Activated naive CD8-positive, alpha-beta T cell treated with anti-CD3 and anti-CD28 coated beads, Interleukin-2, amount 10 ng/mL, durations not matched to agents 7 days and 5 days (primary cell): Measurements from ENCODE around the gene PRAMEF13. TPM values are rescaled to one million over a fixed set of nuclear protein-coding genes. Genes with fewer than 3 reads are reported as not detected.
"Not testable (repeated sequence)": the region's sequence is repeated elsewhere in the genome, so short reads cannot be mapped to it uniquely, and the experiment has no call there.

Experiments used
- ATAC-seq: fragments of 150-1000 bp; cut with Tn5 transposase; one replicate; pipeline ENCODE4 v1.10.0; 2021; ENCODE audit warnings: low read depth, moderate library complexity
- POLR2A ChIA-PET: fragments of 350-600 bp; sonication (Branson Sonifier 250); formaldehyde crosslinking; loops from one replicate; lab custom pipeline; 2021; ENCODE audit warnings: antibody characterized with exemption; lab: Charles Lee
- DNase-seq: peaks from one replicate; pipeline ENCODE4 v3.0.0; 2021
- H3K27ac Mint-ChIP-seq: one replicate; pipeline ENCODE4 v1.8.0; 2022; ENCODE audit warnings: mild to moderate bottlenecking, mixed read lengths
- H3K27me3 Mint-ChIP-seq: one replicate; pipeline ENCODE4 v1.8.0; 2022; ENCODE audit warnings: mild to moderate bottlenecking, moderate library complexity, mixed read lengths
- H3K36me3 Mint-ChIP-seq: one replicate; pipeline ENCODE4 v1.8.0; 2021; ENCODE audit warnings: mild to moderate bottlenecking, mixed read lengths
- H3K4me1 Mint-ChIP-seq: one replicate; pipeline ENCODE4 v1.8.0; 2021; ENCODE audit warnings: mixed read lengths
- H3K4me3 Mint-ChIP-seq: one replicate; pipeline ENCODE4 v1.8.0; 2022; ENCODE audit warnings: mild to moderate bottlenecking, moderate library complexity, mixed read lengths
- H3K9me3 Mint-ChIP-seq: one replicate; pipeline ENCODE4 v1.8.0; 2021; ENCODE audit warnings: mixed read lengths
- total RNA-seq, 2 experiments: library from RNA; stranded (reverse); gene quantifications; one replicate each; pipeline ENCODE4 v1.2.3, GENCODE V29; 2021

PRAMEF13 gene
- total RNA-seq, 2 experiments from 2014 or later = not detected

DNA sequence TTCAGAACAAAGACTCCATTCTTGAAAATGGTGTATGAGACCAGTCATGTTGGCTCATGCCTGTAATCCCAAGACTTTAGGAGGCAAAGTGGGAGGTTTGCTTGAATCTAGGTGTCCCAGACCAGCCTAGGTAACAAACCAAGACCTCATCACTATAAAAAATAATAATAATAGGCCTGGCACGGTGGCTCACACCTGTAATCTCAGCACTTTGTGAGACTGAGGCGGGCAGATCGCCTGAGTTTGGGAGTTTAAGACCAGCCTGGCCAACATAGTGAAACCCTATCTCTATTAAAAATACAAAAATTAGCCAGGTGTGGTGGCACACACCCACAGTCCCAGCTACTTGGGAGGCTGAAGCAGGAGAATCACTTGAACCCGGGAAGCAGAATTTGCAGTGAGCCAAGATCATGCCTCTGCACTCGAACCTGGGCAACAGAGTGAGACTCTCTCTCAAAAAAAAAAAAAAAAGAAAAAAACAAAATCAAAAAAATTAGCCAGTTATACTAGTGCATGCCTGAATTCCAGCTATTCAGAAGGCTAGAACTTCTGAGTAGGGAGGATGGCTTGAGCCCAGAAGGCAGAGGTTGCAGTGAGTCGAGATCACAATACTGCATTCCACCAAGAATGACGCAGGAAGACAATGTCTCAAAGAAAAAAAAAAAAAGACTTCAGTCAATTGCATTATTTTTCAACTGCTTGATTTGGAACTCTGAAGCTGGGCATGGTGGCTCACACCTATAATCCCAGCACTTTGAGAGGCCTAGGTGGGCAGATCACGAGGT lies 26.3 kb upstream of the PRAMEF13 start:
- H3K27me3 Mint-ChIP-seq, ATAC-seq, H3K4me3 Mint-ChIP-seq, H3K4me1 Mint-ChIP-seq, H3K9me3 Mint-ChIP-seq, H3K27ac Mint-ChIP-seq, H3K36me3 Mint-ChIP-seq, DNase-seq: not testable (repeated sequence)
- POLR2A ChIA-PET = interaction anchor here (0.7 kb wide), 1 partner anchor 251 kb away, joined by 4 read pairs; no protein-coding TSS in a partner anchor

DNA sequence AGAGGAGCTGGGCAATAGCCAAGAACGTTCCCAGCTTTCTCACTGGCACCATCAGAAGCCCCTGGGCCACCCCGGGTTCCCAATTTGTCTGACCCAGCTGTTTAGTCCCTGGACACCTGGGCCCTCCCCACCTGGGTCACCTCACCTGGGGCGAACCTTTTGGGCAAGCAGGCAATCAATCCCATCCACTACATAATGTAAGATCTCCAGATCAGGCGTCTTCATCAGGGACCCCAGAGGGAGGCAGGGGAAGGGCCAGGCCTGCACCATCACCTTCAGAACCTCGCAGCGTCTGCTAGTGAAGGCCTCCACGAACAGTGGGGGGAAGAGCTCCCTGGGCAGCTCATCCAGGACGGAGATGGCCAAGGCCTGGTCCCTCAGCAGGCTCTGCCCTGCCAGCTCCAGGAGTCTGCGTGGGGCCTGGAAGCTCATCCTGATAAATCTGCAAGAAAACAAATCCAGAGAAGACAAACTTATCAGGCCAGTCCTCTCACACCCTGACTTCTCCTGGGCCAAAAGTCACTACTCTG lies 24.5 kb upstream of the PRAMEF13 start, which contains the start of gene PRAMEF18:
Gene PRAMEF18, minus strand, starts transcription at position 480 of the 530 bp plus-strand sequence. Its CDS starts 48 bp downstream, at position 432.
- H3K4me1 Mint-ChIP-seq, H3K4me3 Mint-ChIP-seq: not testable (repeated sequence)

DNA sequence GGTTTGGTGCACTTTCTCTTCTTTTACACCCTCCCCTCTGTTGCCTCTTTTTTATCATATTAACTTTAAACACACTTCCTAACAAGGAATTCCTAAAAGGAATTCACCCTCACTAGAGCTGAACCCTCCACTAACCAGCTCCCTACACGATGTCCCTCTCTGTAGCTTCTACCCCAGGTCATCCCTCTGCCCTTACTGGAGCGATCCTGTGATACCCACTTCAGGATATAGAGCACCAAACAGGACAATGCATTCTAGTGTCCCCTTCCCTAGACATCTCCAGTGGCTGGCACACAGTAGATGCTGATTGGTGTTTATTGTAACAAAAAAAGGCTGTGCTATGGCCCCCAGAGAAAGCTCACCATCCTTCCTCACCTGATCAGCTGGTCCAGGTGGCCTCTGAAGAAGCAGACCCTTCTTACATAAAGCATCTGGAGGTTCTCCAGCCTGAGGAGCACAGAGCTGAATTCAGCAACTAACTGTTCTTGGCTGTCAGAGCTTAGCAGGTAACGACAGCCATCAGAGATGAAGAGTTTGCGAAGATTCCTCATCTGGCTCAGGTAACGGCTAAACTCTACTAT lies 23.4 kb upstream of the PRAMEF13 start:
- Mint-ChIP-seq H3K4me3 (no peak overlapping the region), H3K27me3 (no peaks in the 10 kb centered on the region), H3K9me3 (no peaks in the 10 kb centered on the region), H3K27ac (no peak overlapping the region), H3K36me3 (no peaks in the 10 kb centered on the region), H3K4me1 (no peaks in the 10 kb centered on the region)
- POLR2A ChIA-PET = no interaction called here
- ATAC-seq = no peak
- DNase-seq = no peak

More for the DNA sequence above, 24.5 kb upstream of the PRAMEF13 start, which contains the start of gene PRAMEF18:
- H3K27me3 Mint-ChIP-seq, H3K27ac Mint-ChIP-seq, POLR2A ChIA-PET, H3K36me3 Mint-ChIP-seq, H3K9me3 Mint-ChIP-seq, DNase-seq, ATAC-seq: not testable (repeated sequence)

DNA sequence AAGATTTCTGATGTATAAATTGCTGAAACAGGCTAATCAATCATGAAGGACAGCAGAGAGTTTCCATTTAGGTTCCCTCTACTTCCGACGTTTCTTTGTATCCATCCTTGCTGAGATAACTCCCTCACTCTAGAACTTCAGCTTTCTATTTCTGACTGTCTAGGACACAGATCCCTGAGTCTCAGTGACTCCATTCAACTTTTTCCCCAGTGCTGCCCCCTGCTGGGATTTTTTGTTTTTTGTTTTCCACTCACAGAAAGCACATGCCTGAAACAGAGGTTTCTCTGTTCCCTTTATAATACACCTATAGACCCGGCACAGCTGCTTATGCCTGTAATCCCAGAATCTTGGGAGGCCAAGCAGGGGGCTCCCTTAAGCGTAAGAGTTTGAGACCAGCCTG lies 21.6 kb upstream of the PRAMEF13 start:
- ATAC-seq, DNase-seq, H3K27ac Mint-ChIP-seq, POLR2A ChIA-PET, H3K9me3 Mint-ChIP-seq, H3K4me1 Mint-ChIP-seq, H3K27me3 Mint-ChIP-seq, H3K4me3 Mint-ChIP-seq, H3K36me3 Mint-ChIP-seq: not testable (repeated sequence)

DNA sequence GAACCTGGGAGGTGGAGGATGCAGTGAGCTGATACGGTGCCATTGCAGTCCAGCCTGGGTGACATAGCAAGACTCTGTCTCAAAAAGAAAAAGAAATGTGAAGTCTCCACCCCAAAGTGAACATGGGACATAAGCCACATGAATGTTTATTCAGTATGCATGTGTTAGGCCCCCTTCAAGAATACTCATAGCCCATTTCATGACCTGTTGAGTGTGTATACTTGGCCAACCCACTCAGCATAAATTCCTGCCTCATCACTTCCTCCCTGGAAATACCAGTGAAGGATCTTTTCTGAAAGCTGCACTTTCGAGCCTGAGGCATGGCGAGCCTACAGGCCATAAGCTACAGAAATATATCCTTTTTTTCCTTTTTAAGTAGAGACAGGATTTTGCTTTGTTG lies 18.0 kb upstream of the PRAMEF13 start:
- DNase-seq, H3K4me1 Mint-ChIP-seq, ATAC-seq, H3K27ac Mint-ChIP-seq, H3K27me3 Mint-ChIP-seq, H3K36me3 Mint-ChIP-seq, POLR2A ChIA-PET, H3K4me3 Mint-ChIP-seq, H3K9me3 Mint-ChIP-seq: not testable (repeated sequence)

DNA sequence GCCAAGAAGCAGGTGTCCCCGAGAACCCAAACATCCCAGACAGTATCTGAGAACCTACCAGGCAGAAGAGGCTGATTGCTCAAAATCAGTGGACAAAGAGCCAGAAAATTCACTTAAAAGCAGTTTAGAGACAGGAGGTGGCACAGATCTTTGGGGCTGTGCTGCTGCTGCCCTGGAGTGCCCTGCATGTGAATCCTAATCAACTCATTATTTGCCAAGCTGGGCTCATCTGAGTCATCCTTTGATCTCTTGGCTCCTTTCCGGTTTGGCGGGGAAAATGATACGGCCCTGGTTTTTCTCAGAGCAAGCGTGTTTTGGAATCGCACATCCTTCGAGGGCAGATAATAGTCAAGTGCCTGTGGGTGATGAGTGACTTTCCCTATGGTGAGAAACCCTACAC lies 15.4 kb upstream of the PRAMEF13 start:
- H3K4me1 Mint-ChIP-seq, H3K36me3 Mint-ChIP-seq, H3K4me3 Mint-ChIP-seq, ATAC-seq, H3K27ac Mint-ChIP-seq, H3K9me3 Mint-ChIP-seq, H3K27me3 Mint-ChIP-seq, DNase-seq, POLR2A ChIA-PET: not testable (repeated sequence)

DNA sequence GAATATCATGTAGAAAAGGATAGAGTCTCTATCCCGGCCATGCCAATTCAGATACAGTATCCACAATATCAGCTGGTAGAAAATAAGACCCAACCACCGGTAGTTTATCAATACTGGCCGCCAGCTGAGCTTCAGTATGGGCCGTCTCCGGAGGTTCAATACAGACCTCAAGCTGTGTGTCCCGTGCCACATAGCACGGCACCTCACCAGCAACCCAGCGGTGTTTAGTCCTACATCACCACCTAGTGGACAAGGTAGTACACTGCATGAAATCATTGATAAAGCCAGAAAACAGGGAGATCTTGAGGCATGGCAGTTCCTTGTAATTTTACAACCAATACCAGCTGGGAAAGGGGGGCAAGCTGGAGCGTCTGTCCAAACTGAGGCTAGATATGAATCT lies 7.5 kb upstream of the PRAMEF13 start:
- H3K27me3 Mint-ChIP-seq, H3K4me3 Mint-ChIP-seq, H3K36me3 Mint-ChIP-seq, H3K27ac Mint-ChIP-seq, POLR2A ChIA-PET, H3K9me3 Mint-ChIP-seq, DNase-seq, H3K4me1 Mint-ChIP-seq, ATAC-seq: not testable (repeated sequence)

DNA sequence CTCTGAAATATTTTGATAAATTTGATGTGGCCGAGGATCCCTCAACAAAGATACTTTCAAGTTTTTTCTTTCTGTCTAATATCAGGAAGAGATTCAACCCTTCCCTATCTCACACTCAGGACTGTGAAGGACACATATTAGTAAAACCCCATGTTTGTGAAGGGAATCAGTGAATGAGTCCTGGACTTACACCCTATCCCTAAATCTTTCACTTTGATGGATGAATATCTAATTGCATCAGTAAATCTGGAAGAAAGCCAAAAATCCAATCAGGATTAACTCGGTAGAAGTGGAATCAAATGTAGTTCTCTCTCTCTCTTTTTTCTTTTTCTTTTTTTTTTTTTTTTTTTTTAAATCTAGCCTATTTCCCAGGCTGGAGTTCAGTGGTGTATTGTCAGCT lies 29.7 kb downstream of the PRAMEF13 start, which contains the start of gene PRAMEF9:
Gene PRAMEF9, plus strand, starts transcription at position 301 of the 400 bp plus-strand sequence. CDS start 3,433 bp downstream, outside the sequence.
- POLR2A ChIA-PET, H3K4me1 Mint-ChIP-seq, DNase-seq, H3K4me3 Mint-ChIP-seq, ATAC-seq, H3K36me3 Mint-ChIP-seq, H3K27me3 Mint-ChIP-seq, H3K9me3 Mint-ChIP-seq, H3K27ac Mint-ChIP-seq: not testable (repeated sequence)

DNA sequence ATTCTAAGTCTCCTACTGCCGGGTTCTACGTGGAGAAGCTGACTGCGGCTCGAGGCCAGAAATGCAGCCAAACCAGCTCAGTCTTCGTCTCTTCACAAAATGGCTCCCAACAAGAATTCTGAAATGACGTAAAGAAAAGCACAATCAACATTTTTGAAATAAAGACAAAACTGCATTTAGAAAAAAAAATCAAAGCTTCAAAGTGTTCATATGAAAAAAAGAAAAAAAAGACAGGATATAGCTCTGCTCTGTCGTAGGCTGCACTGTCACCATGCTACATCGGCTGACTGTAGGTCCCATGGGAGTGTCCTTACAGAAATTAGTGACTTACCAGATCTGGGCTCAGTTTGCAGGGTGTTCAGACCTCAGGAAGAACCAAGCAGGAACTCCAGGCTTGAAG lies 35.7 kb downstream of the PRAMEF13 start, which contains the start of gene HNRNPCL4:
Gene HNRNPCL4, minus strand, starts transcription at position 101 of the 400 bp plus-strand sequence. CDS start 164 bp downstream, outside the sequence.
- H3K27ac Mint-ChIP-seq = not testable (repeated sequence)

DNA sequence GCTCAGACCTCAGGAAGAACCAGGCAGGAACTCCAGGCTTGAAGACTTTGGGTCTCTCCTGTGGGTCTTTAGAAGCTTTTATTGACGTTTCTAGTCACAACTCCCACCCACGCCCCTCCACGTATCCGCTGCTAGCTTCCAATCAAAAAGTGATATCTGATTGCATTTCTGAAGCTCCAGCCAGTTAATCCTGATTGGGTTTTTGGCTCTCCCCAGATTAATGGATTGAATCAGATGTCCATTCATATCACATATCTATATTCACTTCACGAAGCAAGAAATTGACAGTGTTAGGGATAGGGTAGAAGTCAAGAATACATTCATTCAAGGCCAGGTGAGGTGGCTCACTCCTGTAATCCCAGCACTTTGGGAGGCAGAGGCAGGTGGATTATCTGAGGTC lies 45.3 kb downstream of the PRAMEF13 start, which contains the start of gene PRAMEF26:
Gene PRAMEF26, minus strand, starts transcription at position 101 of the 400 bp plus-strand sequence. CDS start 2,914 bp downstream, outside the sequence.
- H3K4me3 Mint-ChIP-seq, H3K27me3 Mint-ChIP-seq, H3K36me3 Mint-ChIP-seq, H3K27ac Mint-ChIP-seq, ATAC-seq, POLR2A ChIA-PET, DNase-seq, H3K9me3 Mint-ChIP-seq, H3K4me1 Mint-ChIP-seq: not testable (repeated sequence)

More for the DNA sequence above, 35.7 kb downstream of the PRAMEF13 start, which contains the start of gene HNRNPCL4:
- H3K27me3 Mint-ChIP-seq, H3K4me1 Mint-ChIP-seq, H3K9me3 Mint-ChIP-seq, POLR2A ChIA-PET, DNase-seq, H3K4me3 Mint-ChIP-seq, ATAC-seq, H3K36me3 Mint-ChIP-seq: not testable (repeated sequence)

Other genes starting within 250 kb of the PRAMEF13 start
- gene PRAMEF27, start 144.8 kb downstream of the PRAMEF13 start, total RNA-seq = not detected
- not detected for gene HNRNPCL3, start 140.6 kb downstream of the PRAMEF13 start, total RNA-seq
- not detected for gene PRAMEF25, start 130.6 kb downstream of the PRAMEF13 start, total RNA-seq
- gene HNRNPCL2, start 84.6 kb downstream of the PRAMEF13 start, total RNA-seq = not detected
- gene PRAMEF26, start 45.4 kb downstream of the PRAMEF13 start, total RNA-seq = not detected
- gene HNRNPCL4, start 35.8 kb downstream of the PRAMEF13 start, total RNA-seq = not detected
- not detected for gene PRAMEF9, start 29.6 kb downstream of the PRAMEF13 start, total RNA-seq
- not detected for gene PRAMEF18, start 24.7 kb upstream of the PRAMEF13 start, total RNA-seq
- gene PRAMEF5, start 52.8 kb upstream of the PRAMEF13 start, total RNA-seq = not detected
- not detected for gene PRAMEF8, start 83.7 kb upstream of the PRAMEF13 start, total RNA-seq
- not detected for gene PRAMEF33, start 102.1 kb upstream of the PRAMEF13 start, total RNA-seq
- not detected for gene PRAMEF15, start 114.2 kb upstream of the PRAMEF13 start, total RNA-seq
- not detected for gene PRAMEF14, start 145.7 kb upstream of the PRAMEF13 start, total RNA-seq
- gene PRAMEF19, start 170.5 kb upstream of the PRAMEF13 start, total RNA-seq = not detected
- not detected for gene PRAMEF17, start 188.2 kb upstream of the PRAMEF13 start, total RNA-seq
- gene PRAMEF20, start 209.0 kb upstream of the PRAMEF13 start, total RNA-seq = not detected